DMS53 (cell line): Measurements from ENCODE around the gene RPS26.
"Not testable (repeated sequence)": the region's sequence is repeated elsewhere in the genome, so short reads cannot be mapped to it uniquely, and the experiment has no call there.

Experiments used
- DNase-seq: peaks from one replicate; lab custom pipeline; 2025; lab: John Stamatoyannopoulos, UW

Gene RPS26

DNA sequence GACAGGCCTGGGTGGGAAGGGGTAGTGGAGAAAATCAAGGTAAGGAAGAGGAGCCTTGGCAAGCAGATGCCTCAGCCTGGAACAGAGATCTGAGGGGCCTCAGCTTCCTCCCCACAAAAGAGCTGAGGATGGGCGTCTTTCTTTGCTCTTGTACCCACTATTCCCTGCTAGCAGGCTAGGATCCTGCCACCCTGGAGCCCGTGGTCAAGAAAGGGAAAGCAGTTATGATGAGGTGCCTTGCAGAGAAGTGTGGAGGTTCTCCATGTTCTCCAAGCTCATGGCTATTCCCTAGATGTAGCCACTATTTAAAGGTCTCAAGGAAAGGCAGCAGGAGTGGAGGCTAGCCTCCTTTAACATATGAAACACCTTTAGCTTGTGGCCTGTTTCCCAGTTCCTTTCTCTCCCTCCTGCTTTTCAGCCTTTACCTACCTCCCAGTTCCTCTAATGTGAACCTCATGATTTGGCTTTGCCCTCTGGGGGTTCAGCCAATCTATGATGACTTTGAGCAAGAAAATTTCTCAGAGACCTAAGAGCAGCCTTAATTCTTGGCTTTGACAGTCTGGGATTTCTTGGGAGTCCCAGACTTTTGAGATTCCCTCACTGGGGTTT is 19.7 kb upstream of the RPS26 start:
- DNase-seq, result no peak

DNA sequence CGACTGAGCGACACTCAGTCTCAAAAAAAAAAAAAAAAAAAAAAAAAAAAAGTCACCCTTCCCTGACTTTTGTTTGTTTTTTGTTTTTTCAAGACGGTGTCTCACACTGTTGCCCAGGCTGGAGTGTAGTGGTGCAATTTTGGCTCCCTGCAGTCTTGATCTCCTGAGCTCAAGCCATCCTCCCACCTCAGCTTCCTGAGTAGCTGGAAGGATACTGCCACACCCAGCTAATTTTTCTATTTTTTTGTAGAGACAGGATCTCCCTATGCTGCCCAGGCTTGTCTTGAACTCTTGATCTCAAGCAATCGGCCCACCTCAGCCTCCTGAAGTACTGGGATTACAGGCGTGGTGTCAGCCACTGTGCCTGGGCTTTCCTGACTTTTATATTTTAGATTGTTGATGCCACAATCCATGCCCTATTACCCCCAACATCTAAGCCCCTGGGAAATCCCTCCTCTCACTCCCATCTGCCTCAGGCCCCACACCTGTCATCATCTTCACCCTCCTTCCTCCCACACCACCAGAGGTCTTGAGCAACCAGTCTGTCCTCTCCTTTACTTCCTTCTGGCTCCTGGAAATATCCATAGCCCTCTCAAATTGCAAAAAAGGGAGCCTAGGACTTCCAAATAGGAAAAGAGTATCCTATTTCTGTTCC is 13.1 kb upstream of the RPS26 start:
- DNase-seq, result no peak

DNA sequence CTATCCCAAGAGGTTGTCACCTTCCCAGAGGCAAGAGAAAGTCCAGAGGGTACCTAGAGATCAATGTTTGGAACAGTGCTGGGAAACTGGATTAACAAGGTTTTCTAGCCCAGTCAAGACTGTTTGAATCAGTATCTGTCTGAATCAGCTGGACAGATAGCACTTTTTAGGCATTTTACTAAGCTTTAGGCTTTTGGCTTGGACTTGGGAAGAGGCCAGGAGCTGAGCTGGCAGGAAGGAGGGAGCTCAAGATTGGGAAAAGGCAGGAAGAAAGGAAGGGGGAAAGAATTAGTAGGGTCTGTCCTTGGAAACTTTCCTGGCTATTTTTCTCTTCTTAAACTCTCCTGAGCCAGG is 12.6 kb upstream of the RPS26 start:
- DNase-seq, result no peak

DNA sequence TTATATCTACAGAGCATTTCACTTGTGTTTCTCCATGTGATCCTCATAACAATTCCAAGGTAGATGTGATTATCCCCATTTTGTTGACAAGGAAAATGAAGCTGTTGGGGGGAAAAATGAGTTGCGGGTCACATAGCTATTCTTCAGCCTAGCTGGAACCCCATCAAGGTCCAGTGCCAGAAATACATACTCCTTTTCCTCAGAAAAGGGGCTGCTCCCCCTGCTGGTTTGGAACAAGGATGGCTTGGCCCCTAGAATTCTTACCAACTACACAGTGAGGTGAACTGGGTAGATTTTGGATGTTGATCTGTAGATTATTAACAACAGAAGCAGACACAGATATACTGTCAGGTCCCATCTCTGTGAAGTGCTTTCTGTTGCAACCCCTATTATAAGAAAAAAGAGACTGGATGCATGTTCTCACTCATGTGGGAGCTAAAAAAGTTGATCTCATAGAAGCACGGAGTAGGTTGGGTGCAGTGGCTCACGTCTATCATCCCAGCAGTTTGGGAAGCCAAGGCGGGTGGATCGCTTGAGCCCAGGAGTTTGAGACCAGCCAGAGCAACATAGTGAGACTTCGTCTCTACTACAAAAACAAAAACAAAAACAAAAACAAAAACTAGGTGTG is 11.9 kb upstream of the RPS26 start:
- DNase-seq, result peak; percentile 78

DNA sequence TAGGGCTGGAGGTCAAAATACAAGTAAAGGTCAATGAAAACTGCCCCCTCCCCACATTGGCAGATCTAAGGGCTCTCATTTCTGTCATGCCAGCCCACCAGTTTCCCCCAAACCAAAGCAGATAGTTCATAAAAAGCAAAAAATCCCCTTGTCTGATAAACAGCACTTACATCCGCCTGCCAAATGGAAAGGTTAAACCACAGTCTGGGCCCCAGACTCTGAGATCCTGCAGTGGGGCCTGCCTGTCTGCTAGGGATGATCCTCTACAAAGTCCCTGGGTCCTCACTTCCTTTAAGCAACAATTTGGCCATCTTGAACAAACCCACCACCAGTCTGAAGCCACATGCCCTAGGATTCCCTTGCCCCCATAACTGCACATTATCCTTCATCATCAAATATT is 9.7 kb upstream of the RPS26 start:
- DNase-seq, result no peak

DNA sequence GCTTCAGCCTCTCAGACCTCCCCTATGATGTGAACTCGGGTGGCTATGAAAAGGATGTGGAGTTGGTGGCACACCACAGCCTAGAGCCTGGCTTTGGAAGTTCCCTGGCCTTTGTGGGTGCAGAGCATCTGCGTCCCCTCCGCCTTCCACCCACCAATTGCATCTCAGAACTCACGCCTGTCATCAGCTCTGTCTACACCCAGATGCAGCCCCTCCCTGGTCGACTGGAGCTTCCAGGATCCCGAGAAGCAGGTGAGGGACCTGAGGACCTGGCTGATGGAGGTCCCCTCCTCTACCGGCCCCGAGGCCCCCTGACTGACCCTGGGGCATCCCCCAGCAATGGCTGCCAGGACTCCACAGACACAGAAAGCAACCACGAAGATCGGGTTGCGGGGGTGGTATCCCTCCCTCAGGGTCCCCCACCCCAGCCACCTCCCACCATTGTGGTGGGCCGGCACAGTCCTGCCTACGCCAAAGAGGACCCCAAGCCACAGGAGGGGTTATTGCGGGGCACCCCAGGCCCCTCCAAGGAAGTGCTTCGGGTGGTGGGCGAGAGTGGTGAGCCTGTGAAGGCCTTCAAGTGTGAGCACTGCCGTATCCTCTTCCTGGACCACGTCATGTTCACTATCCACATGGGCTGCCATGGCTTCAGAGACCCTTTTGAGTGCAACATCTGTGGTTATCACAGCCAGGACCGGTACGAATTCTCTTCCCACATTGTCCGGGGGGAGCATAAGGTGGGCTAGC is 7.0 kb upstream of the RPS26 start:
- DNase-seq, result no peak

DNA sequence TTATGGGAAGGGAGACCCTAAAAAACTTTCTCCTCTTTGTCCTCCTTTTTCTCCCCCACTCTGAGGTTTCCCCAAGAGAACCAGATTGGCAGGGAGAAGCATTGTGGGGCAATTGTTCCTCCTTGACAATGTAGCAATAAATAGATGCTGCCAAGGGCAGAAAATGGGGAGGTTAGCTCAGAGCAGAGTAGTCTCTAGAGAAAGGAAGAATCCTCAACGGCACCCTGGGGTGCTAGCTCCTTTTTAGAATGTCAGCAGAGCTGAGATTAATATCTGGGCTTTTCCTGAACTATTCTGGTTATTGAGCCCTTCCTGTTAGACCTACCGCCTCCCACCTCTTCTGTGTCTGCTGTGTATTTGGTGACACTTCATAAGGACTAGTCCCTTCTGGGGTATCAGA is 4.6 kb upstream of the RPS26 start:
- no peak for DNase-seq

DNA sequence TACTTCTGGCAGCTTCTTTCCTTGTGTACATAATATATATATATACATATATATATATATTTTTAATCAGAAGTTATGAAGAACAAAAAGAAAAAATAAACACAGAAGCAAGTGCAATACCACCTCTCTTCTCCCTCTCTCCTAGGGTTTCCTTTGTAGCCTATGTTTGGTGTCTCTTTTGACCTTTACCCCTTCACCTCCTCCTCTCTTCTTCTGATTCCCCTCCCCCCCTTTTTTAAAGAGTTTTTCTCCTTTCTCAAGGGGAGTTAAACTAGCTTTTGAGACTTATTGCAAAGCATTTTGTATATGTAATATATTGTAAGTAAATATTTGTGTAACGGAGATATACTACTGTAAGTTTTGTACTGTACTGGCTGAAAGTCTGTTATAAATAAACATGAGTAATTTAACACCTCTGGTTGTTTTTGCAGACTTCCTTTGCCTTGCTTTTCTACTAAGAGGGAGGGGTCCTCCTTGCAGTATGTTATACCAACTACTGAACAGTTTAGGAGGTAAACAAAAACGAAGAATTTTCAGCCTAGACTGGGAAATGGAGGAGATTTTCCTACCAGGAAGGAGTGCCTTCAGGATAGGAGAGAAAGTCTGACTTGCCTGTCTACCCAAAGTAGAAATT is 3.6 kb upstream of the RPS26 start:
- no peak for DNase-seq

DNA sequence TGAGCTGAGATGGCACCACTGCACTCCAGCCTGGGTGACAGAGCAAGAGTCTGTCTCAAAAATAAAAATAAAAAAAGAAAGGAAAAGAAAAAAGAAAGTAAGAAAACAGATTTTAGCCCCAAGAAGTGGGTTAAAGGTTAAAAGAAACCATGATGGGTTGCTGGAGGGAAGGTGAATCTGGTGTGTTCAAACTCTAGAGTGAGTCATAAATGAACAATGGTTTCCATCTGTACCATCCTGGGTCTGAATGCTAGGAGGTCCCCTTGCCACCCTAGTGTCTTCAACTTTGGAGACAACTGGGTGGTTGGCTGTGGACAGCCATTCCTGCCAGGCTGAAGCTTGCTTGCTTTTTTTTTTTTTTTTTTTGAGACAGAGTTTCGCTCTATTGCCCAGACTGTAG is 1.6 kb upstream of the RPS26 start:
- no peak for DNase-seq

DNA sequence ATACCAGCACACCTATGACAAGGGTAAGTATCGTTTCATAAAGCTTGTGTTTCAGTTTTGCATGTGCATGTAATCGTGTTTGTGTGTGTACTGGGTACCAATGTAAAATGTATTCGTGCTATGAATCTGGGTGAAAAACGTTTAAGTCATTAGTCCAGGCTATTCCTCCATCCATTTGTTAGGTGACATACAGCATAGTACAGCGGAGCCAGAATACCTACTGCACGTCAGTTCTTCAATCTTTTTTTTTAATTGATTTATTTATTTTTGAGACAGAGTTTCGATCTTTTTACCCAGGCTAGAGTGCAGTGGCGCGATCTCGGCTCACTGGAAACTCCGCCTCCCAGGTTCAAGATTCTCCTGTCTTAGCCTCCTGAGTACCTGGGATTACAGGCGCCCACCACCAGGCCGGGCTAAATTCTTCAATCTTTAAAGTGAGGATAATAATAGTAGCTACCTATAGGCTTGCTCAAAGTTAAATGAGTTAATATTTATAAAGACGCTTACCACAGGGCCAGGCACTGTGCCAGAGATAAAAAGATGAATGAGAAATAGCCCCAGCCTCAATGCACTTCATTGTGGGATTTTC is 661 bp upstream of the RPS26 start:
- DNase-seq, result peak; percentile 57

DNA sequence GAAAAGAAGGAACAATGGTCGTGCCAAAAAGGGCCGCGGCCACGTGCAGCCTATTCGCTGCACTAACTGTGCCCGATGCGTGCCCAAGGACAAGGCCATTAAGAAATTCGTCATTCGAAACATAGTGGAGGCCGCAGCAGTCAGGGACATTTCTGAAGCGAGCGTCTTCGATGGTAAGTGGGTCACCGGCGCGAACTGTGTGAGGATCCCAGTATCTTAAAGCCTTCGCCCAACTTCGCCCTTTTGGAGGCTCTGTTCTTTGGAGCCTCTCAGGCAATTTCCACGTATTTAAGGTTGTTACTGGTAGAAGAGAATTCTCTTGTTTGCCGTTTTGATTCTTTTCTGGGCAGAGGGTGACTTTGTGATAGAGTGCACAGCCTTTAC is 704 bp downstream of the RPS26 start:
- DNase-seq, result peak; percentile 43

DNA sequence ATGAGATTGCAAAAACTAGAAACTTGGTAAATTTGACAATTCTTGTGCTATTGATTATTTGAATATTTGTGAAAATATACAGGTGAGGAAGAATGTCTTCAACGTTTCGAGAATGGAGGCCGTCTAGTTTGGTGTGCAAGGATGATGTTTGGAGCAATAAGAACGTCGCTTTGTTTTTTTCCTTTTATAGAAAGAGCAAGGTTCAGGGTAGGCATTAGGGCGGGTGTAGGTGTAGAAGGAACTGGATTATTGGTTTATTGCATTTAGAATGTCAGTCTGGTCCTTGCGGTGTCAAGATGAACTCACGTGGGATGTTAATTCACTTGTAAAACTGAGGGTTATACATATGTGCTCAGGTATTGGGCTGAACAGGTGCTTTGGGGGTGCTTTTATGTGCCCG is 1.1 kb downstream of the RPS26 start:
- DNase-seq, result no peak

DNA sequence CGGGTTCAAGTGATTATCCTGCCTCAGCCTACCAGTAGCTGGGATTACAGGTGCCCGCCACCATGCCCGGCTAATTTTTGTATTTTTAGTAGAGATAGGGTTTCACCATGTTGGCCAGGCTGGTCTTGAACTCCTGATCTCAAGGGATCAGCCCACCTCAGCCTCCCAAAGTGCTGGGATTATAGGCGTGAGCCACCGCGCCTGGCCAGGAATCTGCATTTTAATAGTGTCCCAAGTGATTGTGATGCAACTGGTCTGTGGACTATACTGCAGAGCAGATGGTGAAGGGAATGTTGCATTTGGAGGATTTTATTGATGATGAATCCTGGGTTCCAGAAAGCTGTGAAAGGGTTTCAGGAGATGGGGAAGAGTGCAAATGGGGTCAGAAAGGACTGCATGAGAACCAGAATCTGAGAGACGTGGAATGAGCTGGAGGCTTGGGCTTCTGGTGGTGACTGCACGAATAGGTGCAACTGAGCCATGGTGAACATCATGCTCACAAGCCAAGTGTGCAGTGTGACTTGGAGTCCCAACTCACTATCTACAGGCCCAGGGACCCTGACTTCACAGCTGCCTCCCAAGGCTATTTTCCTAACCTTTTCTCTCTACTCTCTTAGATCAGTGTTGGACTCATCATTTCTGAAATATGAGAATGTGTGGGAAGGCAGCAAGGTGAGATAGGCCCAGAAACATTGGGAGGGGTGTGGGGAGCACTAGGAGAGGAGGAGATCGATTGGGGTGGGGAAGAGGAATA is 4.5 kb downstream of the RPS26 start:
- DNase-seq, result peak; percentile 30

DNA sequence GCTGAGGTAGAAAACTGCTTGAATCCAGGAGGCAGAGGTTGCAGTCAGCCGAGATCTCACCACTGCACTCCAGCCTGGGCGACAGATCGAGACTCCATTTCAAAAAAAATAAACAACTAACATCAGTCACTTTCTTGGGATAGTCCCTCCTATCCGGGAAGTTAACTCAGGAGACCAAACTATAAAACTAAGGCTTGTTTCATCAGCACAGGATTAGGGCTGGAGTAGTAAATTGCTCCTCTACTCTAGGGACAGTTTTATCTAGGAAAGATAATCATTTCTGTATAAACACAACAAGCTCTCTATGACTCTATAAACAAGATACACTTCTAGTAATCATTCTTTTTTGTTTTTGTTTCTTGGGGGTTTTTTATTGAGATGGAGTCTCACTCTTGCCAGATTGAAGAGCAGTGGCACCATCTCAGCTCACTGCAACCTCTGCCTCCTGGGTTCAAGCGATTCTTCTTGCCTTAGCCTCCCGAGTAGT is 11.7 kb downstream of the RPS26 start:
- DNase-seq, result no peak

DNA sequence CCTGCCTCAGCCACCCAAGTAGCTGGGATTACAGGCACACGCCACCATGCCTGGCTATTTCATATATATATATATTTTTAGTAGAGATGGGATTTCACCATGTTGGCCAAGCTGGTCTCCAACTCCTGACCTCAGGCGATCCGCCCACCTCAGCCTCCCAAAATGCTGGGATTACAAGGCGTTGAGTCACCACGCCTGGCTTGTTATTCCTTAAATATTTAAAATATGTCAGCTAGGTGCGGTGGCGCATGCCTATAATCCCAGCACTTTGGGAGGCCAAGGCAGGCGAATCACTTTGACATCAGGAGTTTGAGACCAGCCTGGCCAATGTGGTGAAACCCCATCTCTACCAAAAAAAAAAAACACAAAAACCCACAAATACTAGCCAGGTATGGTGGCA is 18.2 kb downstream of the RPS26 start:
- DNase-seq, result not testable (repeated sequence)

DNA sequence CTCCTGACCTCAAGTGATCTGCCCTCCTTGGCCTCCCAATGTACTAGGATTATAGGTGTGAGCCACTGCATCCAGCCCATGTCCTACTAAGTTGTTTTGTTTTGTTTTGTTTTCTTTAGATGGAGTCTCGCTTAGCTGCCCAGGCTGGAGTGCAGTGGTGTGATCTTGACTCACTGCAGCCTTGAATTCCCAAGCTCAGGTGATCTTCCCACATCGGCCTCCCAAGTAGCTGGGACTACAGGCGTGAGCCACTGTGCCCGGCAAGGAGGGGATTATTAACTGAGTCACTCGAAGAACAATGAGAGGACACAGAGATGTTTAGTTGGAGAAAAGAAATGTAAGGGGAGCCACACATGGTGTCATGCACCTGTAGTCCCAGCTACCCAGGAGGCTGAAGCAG is 20.3 kb downstream of the RPS26 start:
- DNase-seq, result no peak

DNA sequence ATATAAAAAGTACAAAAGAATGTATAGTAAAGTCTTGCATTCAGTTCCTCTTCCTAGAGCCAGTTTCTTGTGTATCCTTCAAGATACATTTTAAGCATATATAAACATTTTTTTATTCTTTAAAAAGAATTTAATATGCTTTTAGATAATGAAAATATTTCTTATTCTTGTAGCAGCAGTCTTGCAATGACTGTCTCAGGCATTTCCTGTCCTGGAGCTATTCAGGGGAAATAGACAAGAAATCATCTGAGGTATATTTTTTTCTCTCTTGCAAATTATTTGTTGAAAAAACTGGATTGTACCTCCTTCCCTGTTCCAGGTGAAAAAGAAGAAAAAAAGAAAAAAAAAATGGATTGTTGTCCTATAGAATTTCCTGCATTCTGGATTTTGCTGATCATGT is 21.3 kb downstream of the RPS26 start:
- DNase-seq, result no peak

DNA sequence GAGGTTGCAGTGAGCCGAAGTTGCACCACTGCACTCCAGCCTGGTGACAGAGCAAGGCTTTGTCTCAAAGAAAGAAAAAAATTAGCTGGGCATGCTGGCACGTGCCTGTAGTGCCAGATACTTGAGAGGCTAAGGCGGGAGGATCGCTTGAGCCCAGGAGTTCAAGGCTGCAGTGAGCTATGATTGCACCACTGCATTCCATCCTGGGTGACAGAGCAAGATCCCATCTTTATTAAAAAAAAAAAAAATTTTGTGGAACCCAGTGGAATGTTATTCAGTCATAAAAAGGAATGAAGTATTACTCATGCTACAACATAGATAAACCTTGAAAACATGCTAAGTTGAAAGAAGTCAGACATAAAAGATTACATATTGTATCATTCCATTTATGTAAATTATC is 29.9 kb downstream of the RPS26 start:
- no peak for DNase-seq

DNA sequence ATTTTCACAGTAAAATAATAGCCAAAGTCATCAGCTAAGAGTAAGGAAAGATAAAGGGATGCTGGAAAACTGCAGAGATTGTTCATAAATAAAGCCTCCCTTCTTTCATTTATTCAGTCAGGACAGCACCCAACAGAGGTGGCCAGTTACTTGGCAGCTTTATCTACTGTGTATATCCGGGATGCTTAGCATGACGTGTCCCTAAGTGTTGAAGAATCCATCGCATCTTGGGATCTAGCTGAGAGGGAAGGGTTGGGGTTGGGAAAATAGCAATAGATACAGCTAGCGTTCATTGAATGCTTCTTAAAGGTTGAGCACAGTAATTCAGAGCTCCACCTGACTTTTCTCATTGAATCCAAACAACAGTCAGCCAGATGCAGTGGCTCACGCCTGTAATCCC is 32.7 kb downstream of the RPS26 start:
- DNase-seq, result no peak

DNA sequence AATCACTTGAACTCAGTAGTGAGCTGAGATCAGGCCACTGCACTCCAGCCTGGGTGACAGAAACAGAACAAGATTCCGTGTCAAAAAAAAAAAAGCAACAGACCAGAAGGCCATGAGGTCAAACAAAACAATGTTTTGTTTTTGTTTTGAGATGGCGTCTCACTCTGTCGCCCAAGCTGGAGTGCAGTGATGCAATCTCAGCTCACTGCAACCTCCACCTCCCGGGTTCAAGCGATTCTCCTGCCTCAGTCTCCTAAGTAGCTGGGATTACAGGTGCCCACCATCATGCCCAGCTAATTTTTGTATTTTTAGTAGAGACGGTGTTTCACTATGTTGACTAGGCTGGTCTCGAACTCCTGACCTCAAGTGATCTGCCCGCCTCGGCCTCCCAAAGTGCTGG is 36.2 kb downstream of the RPS26 start:
- not testable (repeated sequence) for DNase-seq

DNA sequence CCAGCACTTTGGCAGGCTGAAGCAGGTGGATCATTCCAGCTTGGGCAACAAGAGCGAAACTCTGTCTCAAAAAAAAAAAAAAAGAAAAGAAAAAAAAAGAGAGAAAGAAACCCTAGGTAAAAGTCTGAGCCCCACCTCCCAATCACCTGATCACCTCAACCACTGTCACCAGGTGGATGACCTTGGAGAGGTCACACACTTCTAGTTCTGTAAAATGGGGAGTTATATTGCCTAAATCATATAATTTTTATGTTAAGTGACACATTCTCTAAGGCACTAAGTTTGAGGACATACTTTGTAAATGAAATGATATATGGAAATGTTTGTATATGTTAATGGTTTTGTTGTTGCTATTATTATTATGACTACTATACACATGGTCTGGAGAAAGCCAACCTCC is 36.7 kb downstream of the RPS26 start:
- DNase-seq, result no peak
